Sigmoid colon (tissue), 4 donors: ENCODE data around the gene MEGF11.

Experiments
- POLR2A ChIP-seq, 2 donors: fragments of 450-650 bp; IDR thresholded peaks; one replicate each; pipeline ENCODE4 v1.6.1; 2016; ENCODE audit warnings: antibody characterized with exemption in 2 of 2, mild to moderate bottlenecking in 2 of 2, moderate library complexity in 2 of 2
- POLR2AphosphoS5 ChIP-seq, 4 donors: sonication (generic); formaldehyde crosslinking; IDR thresholded peaks; one replicate each; pipeline ENCODE4 v1.6.1; 2017; ENCODE audit warnings: antibody characterized with exemption in 4 of 4

GRCh38 chr15:66075947-66076346 lies 177.6 kb downstream of the MEGF11 start:
- no peak for TF ChIP-seq POLR2AphosphoS5 (IDR thresholded peaks at IDR 0.05)
- TF ChIP-seq POLR2A (IDR thresholded peaks at IDR 0.05), result no peak
